Panc1 (cell line): ENCODE measurements around the gene PPP1R27. TPM values are rescaled to one million over a fixed set of nuclear protein-coding genes. Genes with fewer than 3 reads are reported as not detected.

Source experiments
- ATAC-seq: fragments of 200-7000 bp; cut with Tn5 transposase; 2 replicates; pipeline ENCODE4 v1.9.1; 2020; ENCODE audit warnings: mild to moderate bottlenecking, moderate library complexity
- BruUV-seq: library from RNA; stranded (reverse); fragments of 400-500 nt; replicated peaks from 2 replicates; lab custom pipeline; 2021; lab: Mats Ljungman, UMichigan
- CTCF ChIA-PET: fragments of 300-600 bp; sonication (Branson Sonifier 250); formaldehyde crosslinking; loops from one replicate; lab custom pipeline; 2022; ENCODE audit warnings: antibody characterized with exemption; lab: Charles Lee
- POLR2A ChIA-PET: fragments of 300-600 bp; sonication (Branson Sonifier 250); formaldehyde crosslinking; loops from one replicate; lab custom pipeline; 2022; ENCODE audit warnings: antibody characterized with exemption; lab: Charles Lee
- DNase-seq: peaks from one replicate; pipeline ENCODE4 v3.0.0-alpha.2; 2010; ENCODE audit warnings: low read depth, low spot score
- H3K27ac ChIP-seq: 2 replicates; pipeline ENCODE4 v1.5.1; 2011; ENCODE audit warnings: mild to moderate bottlenecking, low read length, inconsistent platforms
- H3K27me3 ChIP-seq: fragments of 200-500 bp; sonication (Bioruptor generic); 2 replicates; pipeline ENCODE4 v1.6.0; 2014; ENCODE audit warnings: low read length, inconsistent platforms; ENCODE audit not compliant: control insufficient read depth, insufficient read depth
- H3K36me3 ChIP-seq: fragments of 200-500 bp; sonication (Bioruptor generic); 2 replicates; pipeline ENCODE4 v1.5.1; 2014; ENCODE audit warnings: inconsistent platforms, mild to moderate bottlenecking, low read length, moderate library complexity; ENCODE audit not compliant: control insufficient read depth, insufficient read depth
- H3K4me1 ChIP-seq: 2 replicates; pipeline ENCODE4 v1.5.1; 2011; ENCODE audit warnings: inconsistent platforms, mild to moderate bottlenecking, low read length, moderate library complexity; ENCODE audit not compliant: control insufficient read depth, insufficient read depth
- H3K4me3 ChIP-seq, 2 experiments: 2 replicates each; pipeline ENCODE4 v1.5.1; 2011 to 2012; ENCODE audit warnings: low read depth in 2 of 2, low read length in 2 of 2, mild to moderate bottlenecking in 2 of 2, inconsistent platforms in 1 of 2, moderate library complexity in 1 of 2
- H3K9me3 ChIP-seq: fragments of 200-500 bp; sonication (Bioruptor generic); 2 replicates; pipeline ENCODE4 v1.5.1; 2014; ENCODE audit warnings: low read depth, mild to moderate bottlenecking, inconsistent platforms, low read length, moderate library complexity; ENCODE audit not compliant: control insufficient read depth, insufficient read depth
- POLR2AphosphoS5 ChIP-seq: IDR thresholded peaks from 2 replicates; pipeline ENCODE4 v1.6.1; 2012; ENCODE audit warnings: mild to moderate bottlenecking, low read depth, low read length, moderate library complexity
- SIN3A ChIP-seq: IDR thresholded peaks from 2 replicates; pipeline ENCODE4 v1.6.1; 2012; ENCODE audit warnings: low read depth, mild to moderate bottlenecking, low read length, moderate library complexity, borderline replicate concordance; ENCODE audit not compliant: insufficient read depth
- TCF7L2 ChIP-seq: IDR thresholded peaks from 2 replicates; pipeline ENCODE4 v1.6.1; 2011; ENCODE audit warnings: mild to moderate bottlenecking, low read depth, low read length, inconsistent platforms
- in situ Hi-C: cut with HindIII; loops from 2 replicates; pipeline ENCODE4 v1.10.0; 2016; ENCODE audit warnings: low sequenced_read_pairs, low pct_unique_long_range_greater_than_20kb
- intact Hi-C: fragments of 100-400 bp; cut with micrococcal nuclease; formaldehyde crosslinking; loops from one replicate; pipeline ENCODE4 v1.10.0; 2022; ENCODE audit not compliant: unreplicated experiment
- total RNA-seq: library from RNA; stranded (reverse); gene quantifications from one replicate; pipeline ENCODE4 v1.2.1, GENCODE V29; 2021; ENCODE audit not compliant: unreplicated experiment
- TF ChIP-seq, protein P1 (sequence below): fragments of 450-650 bp; IDR thresholded peaks from 2 replicates; pipeline ENCODE4 v1.5.1; 2017; ENCODE audit warnings: mild to moderate bottlenecking
- TF ChIP-seq, protein P2 (sequence below), 2 experiments: IDR thresholded peaks; 2 replicates each; pipeline ENCODE4 v1.6.1; 2011 to 2012; ENCODE audit warnings: low read depth in 2 of 2, control low read depth in 1 of 2, low read length in 1 of 2, mild to moderate bottlenecking in 1 of 2, moderate library complexity in 1 of 2; ENCODE audit not compliant: insufficient read depth in 1 of 2

Gene PPP1R27
- total RNA-seq, 1 experiment from 2014 or later: not detected

DNA sequence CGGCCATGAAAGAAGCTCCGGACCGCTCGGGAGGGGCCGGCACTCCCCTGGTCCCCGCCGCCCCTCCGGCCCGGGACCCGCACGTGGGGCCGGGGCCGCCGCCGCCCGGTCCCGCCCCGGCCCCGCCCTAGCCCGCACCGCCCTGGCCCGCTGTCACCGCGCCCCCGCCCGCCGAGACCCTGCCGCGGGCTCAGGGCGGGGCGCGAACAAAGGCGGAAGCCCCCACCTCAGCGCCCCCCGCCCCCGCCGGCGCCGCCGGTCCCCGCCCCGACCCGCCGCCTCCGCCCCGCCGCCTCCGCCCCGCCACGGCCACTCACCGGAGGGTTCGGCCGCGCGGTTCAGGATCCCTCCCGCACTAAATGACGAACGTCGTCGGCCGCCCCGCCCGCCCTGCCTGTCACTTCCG lies 36.1 kb upstream of the PPP1R27 start, which contains the start of gene ARHGDIA:
Gene ARHGDIA, minus strand, starts transcription at position 357 of the 406 bp plus-strand sequence. CDS start 1,407 bp downstream, outside the sequence.
- Histone ChIP-seq H3K27me3 (no peaks in the 10 kb centered on the region), H3K27ac (peak within 1 kb of the TSS; percentile 98), H3K4me3 (peak within 1 kb of the TSS; percentile 77 to 93), H3K4me1 (peaks cover 47% of the 10 kb centered on the region), H3K9me3 (no peaks in the 10 kb centered on the region), H3K36me3 (peaks cover 9% of the 10 kb centered on the region; the same call in 1 of the 2 replicates)
- POLR2A ChIA-PET: interaction anchor here (0.6 kb wide), 1 partner anchor 1241 kb away, joined by 3 read pairs; no protein-coding TSS in a partner anchor
- BruUV-seq: no TSS peak
- in situ Hi-C loops (no loop called here), intact Hi-C loops (no loop called here)
- DNase-seq (no peak), ATAC-seq (peak; percentile 31)
- TF ChIP-seq, protein P1, sequence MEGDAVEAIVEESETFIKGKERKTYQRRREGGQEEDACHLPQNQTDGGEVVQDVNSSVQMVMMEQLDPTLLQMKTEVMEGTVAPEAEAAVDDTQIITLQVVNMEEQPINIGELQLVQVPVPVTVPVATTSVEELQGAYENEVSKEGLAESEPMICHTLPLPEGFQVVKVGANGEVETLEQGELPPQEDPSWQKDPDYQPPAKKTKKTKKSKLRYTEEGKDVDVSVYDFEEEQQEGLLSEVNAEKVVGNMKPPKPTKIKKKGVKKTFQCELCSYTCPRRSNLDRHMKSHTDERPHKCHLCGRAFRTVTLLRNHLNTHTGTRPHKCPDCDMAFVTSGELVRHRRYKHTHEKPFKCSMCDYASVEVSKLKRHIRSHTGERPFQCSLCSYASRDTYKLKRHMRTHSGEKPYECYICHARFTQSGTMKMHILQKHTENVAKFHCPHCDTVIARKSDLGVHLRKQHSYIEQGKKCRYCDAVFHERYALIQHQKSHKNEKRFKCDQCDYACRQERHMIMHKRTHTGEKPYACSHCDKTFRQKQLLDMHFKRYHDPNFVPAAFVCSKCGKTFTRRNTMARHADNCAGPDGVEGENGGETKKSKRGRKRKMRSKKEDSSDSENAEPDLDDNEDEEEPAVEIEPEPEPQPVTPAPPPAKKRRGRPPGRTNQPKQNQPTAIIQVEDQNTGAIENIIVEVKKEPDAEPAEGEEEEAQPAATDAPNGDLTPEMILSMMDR: no peak
- TF ChIP-seq SIN3A: 0 out of 2 replicates have a peak, but pooled peaks have one; percentile 49
- CTCF ChIA-PET: no interaction called here

DNA sequence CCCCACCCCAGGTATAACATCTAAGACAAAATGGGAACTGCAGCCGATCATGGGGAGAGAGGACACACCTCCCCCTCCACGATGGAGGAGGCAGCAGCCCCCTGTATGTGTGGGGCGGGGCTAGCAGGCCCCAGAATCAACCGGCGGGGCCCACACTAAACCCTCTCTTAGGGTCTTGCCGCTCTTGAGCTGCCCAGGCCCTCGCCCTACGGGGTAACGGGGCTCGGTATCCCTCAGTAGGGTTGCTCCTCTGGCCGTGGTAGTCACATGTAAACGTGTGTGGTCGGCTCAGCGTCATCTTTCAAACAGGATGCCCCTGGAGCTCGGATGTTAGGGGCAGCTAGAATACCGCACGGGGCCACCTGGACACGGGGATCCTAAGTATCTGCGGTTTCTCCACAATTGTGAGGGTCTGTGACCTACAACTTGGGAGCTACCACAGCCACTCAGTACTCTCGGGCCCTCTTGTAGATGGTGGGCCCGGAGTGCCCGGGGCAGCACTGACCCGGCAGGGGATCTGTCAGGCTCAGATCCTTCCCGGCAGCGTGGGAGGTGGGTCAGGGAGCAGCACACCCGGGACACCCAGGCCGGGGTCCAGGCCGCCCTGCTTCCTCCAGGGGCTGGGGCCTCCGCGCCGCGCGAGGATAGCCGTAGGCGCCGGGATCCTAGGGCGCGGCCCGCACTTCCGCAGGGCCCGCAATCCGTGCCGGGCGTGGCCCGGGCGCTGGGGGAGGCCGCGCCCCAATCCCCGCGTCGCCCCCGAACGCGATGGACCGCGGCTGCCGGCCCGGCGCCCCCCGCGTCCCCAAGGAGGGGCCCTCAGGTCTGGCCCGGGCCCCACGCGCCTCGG lies 35.5 kb upstream of the PPP1R27 start:
- no peaks in the 10 kb centered on the region for H3K9me3 ChIP-seq
- no peaks in the 10 kb centered on the region for H3K27me3 ChIP-seq
- H3K4me1 ChIP-seq: peaks cover 53% of the 10 kb centered on the region
- DNase-seq (no peak), ATAC-seq (peak; percentile 1)
- ChIA-PET POLR2A (interaction anchor here (0.6 to 0.9 kb wide), 2 partner anchors 149 to 1241 kb away, joined by 3 read pairs; no protein-coding TSS in a partner anchor), CTCF (no interaction called here)
- in situ Hi-C loops (no loop called here), intact Hi-C loops (no loop called here)
- peak overlapping the region; percentile 98 for H3K27ac ChIP-seq
- TF ChIP-seq SIN3A (no peak), POLR2AphosphoS5 (no peak; the same call in 1 of the 2 replicates), TCF7L2 (no peak; the same call in 1 of the 2 replicates)
- TF ChIP-seq, protein P1: no peak
- TF ChIP-seq, protein P2, sequence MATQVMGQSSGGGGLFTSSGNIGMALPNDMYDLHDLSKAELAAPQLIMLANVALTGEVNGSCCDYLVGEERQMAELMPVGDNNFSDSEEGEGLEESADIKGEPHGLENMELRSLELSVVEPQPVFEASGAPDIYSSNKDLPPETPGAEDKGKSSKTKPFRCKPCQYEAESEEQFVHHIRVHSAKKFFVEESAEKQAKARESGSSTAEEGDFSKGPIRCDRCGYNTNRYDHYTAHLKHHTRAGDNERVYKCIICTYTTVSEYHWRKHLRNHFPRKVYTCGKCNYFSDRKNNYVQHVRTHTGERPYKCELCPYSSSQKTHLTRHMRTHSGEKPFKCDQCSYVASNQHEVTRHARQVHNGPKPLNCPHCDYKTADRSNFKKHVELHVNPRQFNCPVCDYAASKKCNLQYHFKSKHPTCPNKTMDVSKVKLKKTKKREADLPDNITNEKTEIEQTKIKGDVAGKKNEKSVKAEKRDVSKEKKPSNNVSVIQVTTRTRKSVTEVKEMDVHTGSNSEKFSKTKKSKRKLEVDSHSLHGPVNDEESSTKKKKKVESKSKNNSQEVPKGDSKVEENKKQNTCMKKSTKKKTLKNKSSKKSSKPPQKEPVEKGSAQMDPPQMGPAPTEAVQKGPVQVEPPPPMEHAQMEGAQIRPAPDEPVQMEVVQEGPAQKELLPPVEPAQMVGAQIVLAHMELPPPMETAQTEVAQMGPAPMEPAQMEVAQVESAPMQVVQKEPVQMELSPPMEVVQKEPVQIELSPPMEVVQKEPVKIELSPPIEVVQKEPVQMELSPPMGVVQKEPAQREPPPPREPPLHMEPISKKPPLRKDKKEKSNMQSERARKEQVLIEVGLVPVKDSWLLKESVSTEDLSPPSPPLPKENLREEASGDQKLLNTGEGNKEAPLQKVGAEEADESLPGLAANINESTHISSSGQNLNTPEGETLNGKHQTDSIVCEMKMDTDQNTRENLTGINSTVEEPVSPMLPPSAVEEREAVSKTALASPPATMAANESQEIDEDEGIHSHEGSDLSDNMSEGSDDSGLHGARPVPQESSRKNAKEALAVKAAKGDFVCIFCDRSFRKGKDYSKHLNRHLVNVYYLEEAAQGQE (IDR thresholded peaks at IDR 0.05; ENCODE audit: insufficient read depth in 1 of 2, low read depth in 2 of 2, low read length in 1 of 2): no peak
- peaks cover 9% of the 10 kb centered on the region; the same call in 1 of the 2 replicates for H3K36me3 ChIP-seq
- peak overlapping the region; percentile 77 to 93 for H3K4me3 ChIP-seq
- BruUV-seq: no TSS peak
